Lung (tissue), 12 donors: ENCODE data around the gene LRRC17. TPM values are rescaled to one million over a fixed set of nuclear protein-coding genes. Genes with fewer than 3 reads are reported as not detected.
A peak's percentile ranks its signal among the peaks of the same experiment; 100 is the strongest.

Source experiments
- ATAC-seq: fragments of 200-7000 bp; cut with Tn5 transposase; one replicate; pipeline ENCODE4 v1.9.1; 2020; ENCODE audit warnings: moderate number of reproducible peaks; ENCODE audit not compliant: insufficient read depth, low FRiP score
- DNase-seq, 3 donors: peaks; one replicate each; pipeline ENCODE4 v3.0.0-alpha.2; 2013 to 2017
- H3K27ac ChIP-seq, 2 donors: one replicate each; pipeline ENCODE4 v1.5.1; 2013; ENCODE audit warnings: mild to moderate bottlenecking in 2 of 2, moderate library complexity in 2 of 2, control low read depth in 1 of 2, inconsistent platforms in 1 of 2, low read depth in 1 of 2, low read length in 1 of 2
- H3K27me3 ChIP-seq, 3 donors: one replicate each; pipeline ENCODE4 v1.5.1; 2013; ENCODE audit warnings: low read length in 2 of 3; ENCODE audit not compliant: control insufficient read depth in 3 of 3, insufficient read depth in 3 of 3
- H3K36me3 ChIP-seq, 4 donors: one replicate each; pipeline ENCODE4 v1.5.1; 2013; ENCODE audit warnings: low read length in 4 of 4, mild to moderate bottlenecking in 1 of 4, moderate library complexity in 1 of 4; ENCODE audit not compliant: control insufficient read depth in 4 of 4, insufficient read depth in 4 of 4
- H3K4me1 ChIP-seq, 5 donors: one replicate each; pipeline ENCODE4 v1.5.1; 2013; ENCODE audit warnings: low read length in 5 of 5, mild to moderate bottlenecking in 2 of 5, moderate library complexity in 1 of 5; ENCODE audit not compliant: control insufficient read depth in 5 of 5, insufficient read depth in 5 of 5
- H3K4me3 ChIP-seq: one replicate; pipeline ENCODE4 v1.5.1; 2013; ENCODE audit warnings: mild to moderate bottlenecking, control low read depth, moderate library complexity
- H3K9ac ChIP-seq, 2 donors: one replicate each; pipeline ENCODE4 v1.5.1; 2013; ENCODE audit warnings: low read length in 2 of 2, control low read depth in 1 of 2; ENCODE audit not compliant: insufficient read depth in 1 of 2
- H3K9me3 ChIP-seq, 4 donors: one replicate each; pipeline ENCODE4 v1.5.1; 2013; ENCODE audit warnings: low read length in 3 of 4, mild to moderate bottlenecking in 1 of 4, moderate library complexity in 1 of 4; ENCODE audit not compliant: control insufficient read depth in 4 of 4, insufficient read depth in 3 of 4
- CTCF ChIP-seq: IDR thresholded peaks from 2 replicates; pipeline ENCODE4 v1.5.1; 2012; ENCODE audit warnings: mild to moderate bottlenecking; ENCODE audit errors: control extremely low read depth, extremely low read depth
- WGBS, 2 donors: extraction: QIAGEN DNeasy Blood & Tissue Kit; methylation state at CpG; one replicate each; pipeline ENCODE4 v1.1.7; 2013; 5-methylcytosine and 5-hydroxymethylcytosine counted together
- polyA plus RNA-seq, 2 donors: library from polyadenylated mRNA; stranded (reverse); fragments of 200-250 nt; gene quantifications; one replicate each; pipeline ENCODE4 v1.2.1, GENCODE V29; 2013
- total RNA-seq, 2 donors: library from RNA; depleted of rRNA in 1 of 2; stranded (reverse); fragments of >200 nt in 1 of 2; gene quantifications; one replicate each; pipeline ENCODE4 v1.2.1, GENCODE V29; 2014 to 2021
- donor health status: control.
- donor health status: control.
- donor health status: Bipolar disorder and iron deficiency.
- donor health status: healthy.
- donor health status: DM: yes; HTN: yes; CAD: no.

Gene LRRC17
- total and polyA plus RNA-seq, 4 donors = 0.63 to 81.6 (median 2.2) TPM

- H3K9ac ChIP-seq = no peak overlapping the region
- no peaks in the 10 kb centered on the region for H3K9me3 ChIP-seq
- ATAC-seq = no peak
- no peaks in the 10 kb centered on the region for H3K36me3 ChIP-seq
- peak overlapping the region in 1 of 2 donors; percentile 52 for H3K27ac ChIP-seq
- WGBS, 2 donors = 41 to 59% methylated on average over 2 of the region's 2 CpGs
- peaks cover 0 to 36% (median 10%) of the 10 kb centered on the region in 5 donors for H3K4me1 ChIP-seq
- H3K27me3 ChIP-seq = no peaks in the 10 kb centered on the region
- DNase-seq = peak; percentile 88 to 99 (median 97)
- no peak overlapping the region for H3K4me3 ChIP-seq
- no peak for TF ChIP-seq CTCF
These were observed 22.4 kb upstream of the LRRC17 start for GRCh38 chr7:102890292-102890970.

GRCh38 chr7:102890971-102891692 lies 21.7 kb upstream of the LRRC17 start:
- TF ChIP-seq CTCF = no peak
- Histone ChIP-seq H3K9me3 (no peaks in the 10 kb centered on the region), H3K9ac (no peak overlapping the region), H3K36me3 (no peaks in the 10 kb centered on the region), H3K4me3 (no peak overlapping the region), H3K27ac (no peak overlapping the region), H3K27me3 (no peaks in the 10 kb centered on the region), H3K4me1 (peaks cover 0 to 39% (median 10%) of the 10 kb centered on the region in 5 donors)
- DNase-seq (no peak), ATAC-seq (no peak)
- 71 to 77% methylated on average over 5 of the region's 5 CpGs for WGBS, 2 donors

DNA sequence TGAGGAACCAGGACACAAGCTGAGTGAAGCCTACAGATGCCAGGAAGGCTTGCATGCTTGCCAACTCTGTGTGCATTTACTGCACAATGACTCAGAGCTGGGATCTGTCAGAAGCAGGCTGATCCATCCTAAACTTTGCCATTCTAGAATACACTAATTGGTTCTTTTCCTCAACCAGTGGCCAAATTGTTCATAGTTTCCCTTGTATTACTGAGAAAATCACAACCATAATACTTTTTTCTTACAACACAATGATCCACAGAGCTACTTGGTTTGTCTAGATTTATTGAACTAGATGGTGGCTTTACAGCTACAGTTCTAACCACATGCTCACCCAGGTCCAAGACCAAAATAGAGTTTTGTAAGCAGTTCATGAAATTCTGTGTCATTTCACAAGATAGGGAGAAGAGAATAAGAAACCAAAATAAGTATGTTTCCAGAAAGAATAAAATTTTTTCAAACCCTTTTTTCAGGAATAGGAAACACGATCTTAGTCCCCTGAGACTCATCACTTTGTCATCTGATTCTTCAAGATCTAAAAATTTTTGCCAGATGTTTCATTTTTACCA lies 21.0 kb upstream of the LRRC17 start:
- 59 to 75% methylated on average over 1 of the region's 1 CpG for WGBS, 2 donors
- H3K4me1 ChIP-seq = peaks cover 0 to 45% (median 15%) of the 10 kb centered on the region in 5 donors
- no peak for TF ChIP-seq CTCF

More for the DNA sequence above, 21.0 kb upstream of the LRRC17 start:
- H3K27me3 ChIP-seq = no peaks in the 10 kb centered on the region
- peak; percentile 71 to 89 (median 87) for DNase-seq
- peaks cover 0 to 1% (median 0%) of the 10 kb centered on the region in 4 donors for H3K36me3 ChIP-seq
- peak; percentile 39 for ATAC-seq
- no peak overlapping the region for H3K9ac ChIP-seq
- H3K27ac ChIP-seq = no peak overlapping the region
- no peaks in the 10 kb centered on the region for H3K9me3 ChIP-seq
- H3K4me3 ChIP-seq = no peak overlapping the region
